Activated CD4-positive, alpha-beta T cell treated with anti-CD3 and anti-CD28 coated beads, Interleukin-2, amount 10 ng/mL, durations not matched to agents 24 days and 14 days (primary cell): Measurements from ENCODE around the gene LPXN. TPM values are rescaled to one million over a fixed set of nuclear protein-coding genes. Genes with fewer than 3 reads are reported as not detected.

Experiments
- DNase-seq: peaks from one replicate; pipeline ENCODE4 v3.0.0; 2022
- H3K27ac Mint-ChIP-seq: one replicate; pipeline ENCODE4 v1.8.0; 2022; ENCODE audit warnings: mild to moderate bottlenecking, mixed read lengths
- H3K27me3 Mint-ChIP-seq: one replicate; pipeline ENCODE4 v1.8.0; 2022; ENCODE audit warnings: mixed read lengths
- H3K36me3 Mint-ChIP-seq: one replicate; pipeline ENCODE4 v1.8.0; 2022; ENCODE audit warnings: low read depth, mild to moderate bottlenecking, mixed read lengths
- H3K4me1 Mint-ChIP-seq: one replicate; pipeline ENCODE4 v1.8.0; 2021; ENCODE audit warnings: mixed read lengths
- H3K4me3 Mint-ChIP-seq: one replicate; pipeline ENCODE4 v1.8.0; 2022; ENCODE audit warnings: mild to moderate bottlenecking, moderate library complexity, mixed read lengths
- H3K9me3 Mint-ChIP-seq: one replicate; pipeline ENCODE4 v1.8.0; 2021; ENCODE audit warnings: mixed read lengths
- intact Hi-C: fragments of 100-400 bp; cut with micrococcal nuclease; formaldehyde crosslinking; loops from one replicate; pipeline ENCODE4 v1.15.1; 2023
- total RNA-seq: library from RNA; stranded (reverse); gene quantifications from 2 replicates; pipeline ENCODE4 v1.2.3, GENCODE V29; 2022

LPXN gene
- 86.3 and 86.7 TPM in 2 replicates for total RNA-seq

GRCh38 chr11:58575377-58576020, at the start of gene LPXN:
Gene LPXN (minus strand): TSS chr11:58575856. CDS start chr11:58575772, 84 bp downstream.
- Mint-ChIP-seq H3K4me3 (peak within 1 kb of the TSS; percentile 93), H3K36me3 (peaks cover 30% of the 10 kb centered on the region), H3K9me3 (no peaks in the 10 kb centered on the region), H3K4me1 (peaks cover 62% of the 10 kb centered on the region), H3K27me3 (peaks cover 4% of the 10 kb centered on the region), H3K27ac (peak within 1 kb of the TSS; percentile 100)
- peak; percentile 87 for DNase-seq
- intact Hi-C loops = loop anchor here (2.0 to 5.0 kb wide), 4 partner anchors 99 to 1238 kb away; partner anchors contain the start of genes P2RX3, SLC43A3 and SSRP1

GRCh38 chr11:58625086-58625485, 49.4 kb upstream of the LPXN start:
- intact Hi-C loops = no loop called here
- no peak overlapping the region for H3K27ac Mint-ChIP-seq
- peaks cover 16% of the 10 kb centered on the region for H3K4me1 Mint-ChIP-seq
- no peak for DNase-seq
- peaks cover 42% of the 10 kb centered on the region for H3K36me3 Mint-ChIP-seq
- H3K4me3 Mint-ChIP-seq = no peak overlapping the region
- H3K27me3 Mint-ChIP-seq = no peaks in the 10 kb centered on the region
- H3K9me3 Mint-ChIP-seq = no peaks in the 10 kb centered on the region

- DNase-seq = no peak
- Mint-ChIP-seq H3K27ac (peak within 1 kb of the TSS; percentile 73), H3K9me3 (no peaks in the 10 kb centered on the region), H3K27me3 (no peaks in the 10 kb centered on the region), H3K36me3 (peaks cover 65% of the 10 kb centered on the region), H3K4me1 (peaks cover 18% of the 10 kb centered on the region), H3K4me3 (peak within 1 kb of the TSS; percentile 2)
- intact Hi-C loops = no loop called here
Observed at GRCh38 chr11:58622344-58622743, 46.7 kb upstream of the LPXN start, which contains the start of gene CNTF. Gene CNTF (plus strand): TSS chr11:58622665. CDS start chr11:58622753, 88 bp downstream.

- H3K36me3 Mint-ChIP-seq = peaks cover 66% of the 10 kb centered on the region
- intact Hi-C loops = no loop called here
- no peaks in the 10 kb centered on the region for H3K27me3 Mint-ChIP-seq
Observed at GRCh38 chr11:58621586-58622262, 46.1 kb upstream of the LPXN start.

GRCh38 chr11:58617976-58618557, 42.4 kb upstream of the LPXN start:
- Mint-ChIP-seq H3K9me3 (no peaks in the 10 kb centered on the region), H3K4me3 (no peak overlapping the region), H3K27me3 (no peaks in the 10 kb centered on the region), H3K4me1 (peaks cover 21% of the 10 kb centered on the region), H3K27ac (peak overlapping the region; percentile 67), H3K36me3 (peaks cover 75% of the 10 kb centered on the region)
- DNase-seq = no peak
- intact Hi-C loops = no loop called here

More at GRCh38 chr11:58621586-58622262, 46.1 kb upstream of the LPXN start:
- Mint-ChIP-seq H3K27ac (peak overlapping the region; percentile 73), H3K4me3 (peak overlapping the region; percentile 2), H3K9me3 (no peaks in the 10 kb centered on the region), H3K4me1 (peaks cover 18% of the 10 kb centered on the region)
- no peak for DNase-seq

GRCh38 chr11:58616594-58616993, 40.9 kb upstream of the LPXN start:
- no peaks in the 10 kb centered on the region for H3K27me3 Mint-ChIP-seq
- no peaks in the 10 kb centered on the region for H3K9me3 Mint-ChIP-seq
- no peak for DNase-seq
- H3K36me3 Mint-ChIP-seq = peaks cover 72% of the 10 kb centered on the region
- no peak overlapping the region for H3K4me3 Mint-ChIP-seq
- peaks cover 15% of the 10 kb centered on the region for H3K4me1 Mint-ChIP-seq
- intact Hi-C loops = no loop called here
- no peak overlapping the region for H3K27ac Mint-ChIP-seq

GRCh38 chr11:58615559-58615958, 39.9 kb upstream of the LPXN start:
- Mint-ChIP-seq H3K4me3 (no peak overlapping the region), H3K27me3 (no peaks in the 10 kb centered on the region), H3K9me3 (no peaks in the 10 kb centered on the region)

GRCh38 chr11:58613228-58613627, 37.6 kb upstream of the LPXN start:
- Mint-ChIP-seq H3K9me3 (no peaks in the 10 kb centered on the region), H3K27me3 (no peaks in the 10 kb centered on the region), H3K27ac (no peak overlapping the region), H3K36me3 (peaks cover 71% of the 10 kb centered on the region), H3K4me3 (no peak overlapping the region), H3K4me1 (peaks cover 17% of the 10 kb centered on the region)
- no peak for DNase-seq
- intact Hi-C loops = loop anchor here (1.0 kb wide), 1 partner anchor 35 kb away; no protein-coding TSS in a partner anchor

More at GRCh38 chr11:58615559-58615958, 39.9 kb upstream of the LPXN start:
- Mint-ChIP-seq H3K27ac (no peak overlapping the region), H3K36me3 (peaks cover 79% of the 10 kb centered on the region), H3K4me1 (peaks cover 19% of the 10 kb centered on the region)
- intact Hi-C loops = no loop called here
- DNase-seq = no peak

GRCh38 chr11:58609723-58610122, 34.1 kb upstream of the LPXN start:
- no peaks in the 10 kb centered on the region for H3K27me3 Mint-ChIP-seq
- H3K4me3 Mint-ChIP-seq = no peak overlapping the region
- peaks cover 37% of the 10 kb centered on the region for H3K4me1 Mint-ChIP-seq
- no peaks in the 10 kb centered on the region for H3K9me3 Mint-ChIP-seq
- peaks cover 52% of the 10 kb centered on the region for H3K36me3 Mint-ChIP-seq
- H3K27ac Mint-ChIP-seq = no peak overlapping the region
- no peak for DNase-seq
- intact Hi-C loops = loop anchor here (2.0 kb wide), 1 partner anchor 13 kb away; no protein-coding TSS in a partner anchor

- Mint-ChIP-seq H3K9me3 (no peaks in the 10 kb centered on the region), H3K27ac (no peak overlapping the region), H3K4me3 (no peak overlapping the region), H3K36me3 (peaks cover 52% of the 10 kb centered on the region), H3K4me1 (peaks cover 44% of the 10 kb centered on the region), H3K27me3 (no peaks in the 10 kb centered on the region)
- intact Hi-C loops = no loop called here
- DNase-seq = no peak
Observed at GRCh38 chr11:58608331-58608730, 32.7 kb upstream of the LPXN start.

GRCh38 chr11:58606930-58607714, 31.5 kb upstream of the LPXN start:
- H3K27ac Mint-ChIP-seq = peak overlapping the region; percentile 22

GRCh38 chr11:58600510-58600909, 24.9 kb upstream of the LPXN start:
- no peaks in the 10 kb centered on the region for H3K27me3 Mint-ChIP-seq
- H3K4me3 Mint-ChIP-seq = no peak overlapping the region
- H3K9me3 Mint-ChIP-seq = no peaks in the 10 kb centered on the region
- intact Hi-C loops = no loop called here
- no peak overlapping the region for H3K27ac Mint-ChIP-seq
- peaks cover 51% of the 10 kb centered on the region for H3K36me3 Mint-ChIP-seq
- H3K4me1 Mint-ChIP-seq = peaks cover 57% of the 10 kb centered on the region
- DNase-seq = no peak

More at GRCh38 chr11:58606930-58607714, 31.5 kb upstream of the LPXN start:
- H3K27me3 Mint-ChIP-seq = no peaks in the 10 kb centered on the region
- peaks cover 52% of the 10 kb centered on the region for H3K36me3 Mint-ChIP-seq
- peaks cover 50% of the 10 kb centered on the region for H3K4me1 Mint-ChIP-seq
- intact Hi-C loops = loop anchor here (1.0 kb wide), 1 partner anchor 9 kb away; no protein-coding TSS in a partner anchor
- no peak overlapping the region for H3K4me3 Mint-ChIP-seq
- DNase-seq = no peak
- H3K9me3 Mint-ChIP-seq = no peaks in the 10 kb centered on the region

GRCh38 chr11:58597486-58598144, 22.0 kb upstream of the LPXN start:
- peaks cover 44% of the 10 kb centered on the region for H3K36me3 Mint-ChIP-seq
- peaks cover 51% of the 10 kb centered on the region for H3K4me1 Mint-ChIP-seq
- DNase-seq = no peak
- H3K9me3 Mint-ChIP-seq = no peaks in the 10 kb centered on the region
- H3K27ac Mint-ChIP-seq = peak overlapping the region; percentile 59
- intact Hi-C loops = loop anchor here (1.0 to 2.0 kb wide), 3 partner anchors 9 to 17 kb away; no protein-coding TSS in a partner anchor
- no peaks in the 10 kb centered on the region for H3K27me3 Mint-ChIP-seq
- H3K4me3 Mint-ChIP-seq = peak overlapping the region; percentile 22
